HFF-Myc (cell line): ENCODE data around the gene WDR70.
"Not testable (repeated sequence)": the region's sequence is repeated elsewhere in the genome, so short reads cannot be mapped to it uniquely, and the experiment has no call there.

Source experiments
- DNase-seq: peaks from one replicate; pipeline ENCODE4 v3.0.0-alpha.2; 2011; ENCODE audit warnings: low read depth; ENCODE audit errors: extremely low read depth
- H3K4me3 ChIP-seq: replicated peaks from 2 replicates; pipeline ENCODE4 v1.5.1; 2011; ENCODE audit warnings: low read depth, mild to moderate bottlenecking, control low read depth, low read length
- TF ChIP-seq, protein P1 (sequence below): IDR thresholded peaks from 2 replicates; pipeline ENCODE4 v1.5.1; 2012; ENCODE audit warnings: mild to moderate bottlenecking, low read depth, low read length, control low read depth; ENCODE audit errors: missing control alignments

Gene WDR70

DNA sequence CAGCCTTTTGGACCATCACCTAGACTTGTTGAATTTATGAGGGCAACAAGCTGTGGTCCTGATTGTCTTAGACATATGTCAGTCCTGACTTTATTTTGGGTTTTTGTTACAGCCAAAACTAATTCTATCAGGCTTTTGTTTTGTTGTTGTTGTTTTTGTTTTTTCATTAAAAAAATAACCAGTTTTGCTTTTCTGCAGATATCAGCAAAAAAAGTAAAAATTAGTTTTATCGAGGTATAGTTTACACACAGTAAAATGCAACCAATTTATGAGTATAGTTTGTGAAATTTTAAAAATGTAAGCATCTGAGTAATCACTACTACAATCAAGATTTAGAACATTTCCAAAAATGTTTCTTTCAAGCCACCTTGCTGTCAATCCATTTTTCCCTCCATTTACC is 48.9 kb downstream of the WDR70 start:
- TF ChIP-seq, protein P1, sequence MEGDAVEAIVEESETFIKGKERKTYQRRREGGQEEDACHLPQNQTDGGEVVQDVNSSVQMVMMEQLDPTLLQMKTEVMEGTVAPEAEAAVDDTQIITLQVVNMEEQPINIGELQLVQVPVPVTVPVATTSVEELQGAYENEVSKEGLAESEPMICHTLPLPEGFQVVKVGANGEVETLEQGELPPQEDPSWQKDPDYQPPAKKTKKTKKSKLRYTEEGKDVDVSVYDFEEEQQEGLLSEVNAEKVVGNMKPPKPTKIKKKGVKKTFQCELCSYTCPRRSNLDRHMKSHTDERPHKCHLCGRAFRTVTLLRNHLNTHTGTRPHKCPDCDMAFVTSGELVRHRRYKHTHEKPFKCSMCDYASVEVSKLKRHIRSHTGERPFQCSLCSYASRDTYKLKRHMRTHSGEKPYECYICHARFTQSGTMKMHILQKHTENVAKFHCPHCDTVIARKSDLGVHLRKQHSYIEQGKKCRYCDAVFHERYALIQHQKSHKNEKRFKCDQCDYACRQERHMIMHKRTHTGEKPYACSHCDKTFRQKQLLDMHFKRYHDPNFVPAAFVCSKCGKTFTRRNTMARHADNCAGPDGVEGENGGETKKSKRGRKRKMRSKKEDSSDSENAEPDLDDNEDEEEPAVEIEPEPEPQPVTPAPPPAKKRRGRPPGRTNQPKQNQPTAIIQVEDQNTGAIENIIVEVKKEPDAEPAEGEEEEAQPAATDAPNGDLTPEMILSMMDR, result no peak
- DNase-seq, result no peak
- H3K4me3 ChIP-seq, result no peak overlapping the region

DNA sequence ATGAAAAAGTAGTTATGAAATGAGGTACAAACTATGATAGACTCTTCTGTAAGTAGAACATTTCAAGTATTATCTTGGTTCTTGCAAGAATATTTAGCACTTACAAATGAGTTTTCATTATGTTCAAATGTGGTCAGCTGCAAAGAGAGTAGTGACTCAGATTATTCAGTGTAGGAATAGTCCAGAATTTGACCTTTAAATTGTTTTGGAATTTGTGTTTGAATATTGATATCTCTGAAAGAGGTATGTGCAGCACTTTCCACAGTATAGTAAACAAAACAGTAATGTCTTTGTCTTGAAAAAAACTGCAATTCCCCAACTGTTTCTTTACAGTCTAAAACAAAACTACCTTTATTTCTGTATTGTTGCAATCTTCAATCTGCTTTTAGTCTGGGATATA is 56.1 kb downstream of the WDR70 start:
- TF ChIP-seq, protein P1, result no peak
- H3K4me3 ChIP-seq, result no peak overlapping the region
- no peak for DNase-seq

DNA sequence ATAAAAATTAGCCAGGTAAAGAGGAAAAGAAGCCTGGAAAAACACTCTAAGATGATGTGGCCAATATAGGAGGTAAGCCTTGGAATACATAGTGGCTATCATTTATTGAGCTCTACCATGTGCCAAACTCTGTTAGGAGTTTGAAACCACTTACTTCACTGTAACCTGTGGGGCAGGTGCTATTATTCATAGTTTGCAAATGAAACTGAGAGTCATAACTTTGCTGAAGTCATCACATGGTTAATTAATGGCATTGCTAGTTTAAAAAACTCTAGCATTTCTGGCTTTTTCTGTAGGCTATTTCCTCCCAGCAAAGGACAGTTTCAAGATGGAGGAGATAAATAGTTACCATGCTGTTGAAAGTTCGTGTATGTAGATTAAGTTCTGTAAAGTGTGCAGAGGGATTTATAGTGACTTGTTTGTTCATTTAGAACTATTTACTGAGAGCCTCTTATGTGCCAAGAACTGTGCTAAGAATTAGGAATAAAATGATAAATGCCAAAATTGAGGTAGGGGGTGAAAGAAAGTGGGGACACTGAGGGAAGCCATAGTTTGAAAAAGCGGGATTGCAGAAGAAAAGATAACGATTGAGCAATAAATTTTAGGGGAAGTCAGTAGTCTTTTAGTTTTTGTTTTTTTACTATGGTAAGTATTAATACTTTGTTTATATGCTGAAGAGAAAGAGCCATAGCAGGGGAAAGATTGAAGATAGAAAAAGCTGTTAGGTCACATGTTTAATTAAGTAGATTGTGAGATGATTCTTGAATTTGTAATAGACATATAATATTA is 57.2 kb downstream of the WDR70 start:
- TF ChIP-seq, protein P1, result no peak
- H3K4me3 ChIP-seq, result no peak overlapping the region
- no peak for DNase-seq

DNA sequence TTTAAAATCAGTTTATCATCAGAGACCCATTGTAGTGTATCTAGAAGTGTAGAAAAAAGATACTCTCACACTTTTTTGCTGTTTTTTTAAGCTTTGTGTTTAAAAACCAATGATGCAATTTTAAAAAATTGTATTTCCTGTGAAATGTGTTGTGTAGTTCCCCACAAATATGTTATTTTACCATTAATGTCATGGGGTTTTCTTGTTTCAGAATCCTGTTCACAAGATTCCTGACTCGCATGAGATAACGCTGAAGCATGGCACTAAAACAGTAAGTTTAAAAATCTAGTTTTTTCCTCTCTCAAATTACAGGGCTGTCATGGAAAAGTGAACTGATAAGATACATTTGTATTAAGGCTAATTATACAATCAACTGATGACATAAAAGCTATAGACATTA is 58.6 kb downstream of the WDR70 start:
- no peak for DNase-seq
- H3K4me3 ChIP-seq, result no peak overlapping the region
- TF ChIP-seq, protein P1, result no peak

DNA sequence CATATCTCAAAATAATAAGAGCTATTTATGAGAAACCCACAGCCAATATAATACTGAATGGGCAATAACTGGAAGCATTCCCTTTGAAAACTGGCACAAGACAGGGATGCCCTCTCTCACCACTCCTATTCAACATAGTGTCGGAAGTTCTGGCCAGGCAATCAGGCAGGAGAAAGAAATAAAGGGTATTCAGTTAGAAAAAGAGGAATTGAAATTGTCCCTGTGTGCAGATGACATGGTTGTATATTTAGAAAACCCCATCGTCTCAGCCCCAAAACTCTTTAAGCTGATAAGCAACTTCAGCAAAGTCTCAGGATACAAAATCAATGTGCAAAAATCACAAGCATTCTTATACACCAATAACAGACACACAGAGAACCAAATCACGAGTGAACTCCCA is 66.7 kb downstream of the WDR70 start:
- DNase-seq, H3K4me3 ChIP-seq: not testable (repeated sequence)

DNA sequence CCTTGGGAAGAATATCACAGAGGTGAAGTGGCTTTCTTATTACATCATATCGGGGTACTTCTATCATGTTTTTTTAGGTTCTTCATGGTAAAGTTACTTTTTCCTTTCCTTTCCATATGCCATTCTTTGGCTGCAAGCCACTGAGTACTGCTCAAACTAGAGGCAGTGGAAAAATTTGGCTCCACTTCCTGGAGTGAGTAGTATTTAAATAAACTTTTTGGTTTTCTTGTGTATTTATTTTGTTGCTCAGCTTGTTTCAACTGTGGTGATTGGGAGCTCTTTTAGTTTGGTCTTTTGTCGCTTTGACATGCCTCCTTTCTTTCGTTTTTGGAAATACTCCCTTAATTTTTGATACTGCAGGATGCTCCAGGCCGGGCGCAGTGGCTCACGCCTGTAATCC is 69.8 kb downstream of the WDR70 start:
- no peak overlapping the region for H3K4me3 ChIP-seq
- DNase-seq, result no peak
- TF ChIP-seq, protein P1, result no peak

DNA sequence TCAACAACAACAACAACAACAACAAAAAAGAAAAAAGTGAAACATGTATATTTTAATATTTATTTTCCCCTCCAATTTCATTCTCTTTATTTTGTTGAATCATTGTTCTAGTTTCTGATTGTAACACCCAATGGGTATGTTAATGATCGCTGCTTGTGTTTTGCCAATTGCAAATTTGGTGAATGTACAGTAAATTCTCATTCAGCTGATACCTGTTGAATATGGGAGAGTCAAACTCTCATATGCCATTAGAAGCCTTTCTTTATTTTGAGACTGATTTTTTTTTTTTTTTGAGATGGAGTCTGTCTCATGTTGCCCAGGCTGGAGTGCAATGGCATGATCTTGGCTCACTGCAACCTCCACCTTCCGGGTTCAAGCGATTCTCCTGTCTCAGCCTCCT is 72.9 kb downstream of the WDR70 start:
- not testable (repeated sequence) for H3K4me3 ChIP-seq, DNase-seq

DNA sequence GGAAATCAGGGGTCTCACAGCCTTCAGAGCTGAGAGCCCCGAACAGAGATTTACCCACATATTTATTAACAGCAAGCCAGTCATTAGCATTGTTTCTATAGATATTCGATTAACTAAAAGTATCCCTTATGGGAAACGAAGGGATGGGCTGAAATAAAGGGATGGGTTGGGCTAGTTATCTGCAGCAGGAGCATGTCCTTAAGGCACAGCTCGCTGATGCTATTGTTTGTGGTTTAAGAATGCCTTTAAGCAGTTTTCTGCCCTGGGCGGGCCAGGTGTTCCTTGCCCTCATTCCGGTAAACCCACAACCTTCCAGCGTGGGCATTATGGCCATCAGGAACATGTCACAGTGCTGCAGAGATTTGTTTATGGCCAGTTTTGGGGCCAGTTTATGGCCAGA is 74.1 kb downstream of the WDR70 start:
- not testable (repeated sequence) for DNase-seq, H3K4me3 ChIP-seq

DNA sequence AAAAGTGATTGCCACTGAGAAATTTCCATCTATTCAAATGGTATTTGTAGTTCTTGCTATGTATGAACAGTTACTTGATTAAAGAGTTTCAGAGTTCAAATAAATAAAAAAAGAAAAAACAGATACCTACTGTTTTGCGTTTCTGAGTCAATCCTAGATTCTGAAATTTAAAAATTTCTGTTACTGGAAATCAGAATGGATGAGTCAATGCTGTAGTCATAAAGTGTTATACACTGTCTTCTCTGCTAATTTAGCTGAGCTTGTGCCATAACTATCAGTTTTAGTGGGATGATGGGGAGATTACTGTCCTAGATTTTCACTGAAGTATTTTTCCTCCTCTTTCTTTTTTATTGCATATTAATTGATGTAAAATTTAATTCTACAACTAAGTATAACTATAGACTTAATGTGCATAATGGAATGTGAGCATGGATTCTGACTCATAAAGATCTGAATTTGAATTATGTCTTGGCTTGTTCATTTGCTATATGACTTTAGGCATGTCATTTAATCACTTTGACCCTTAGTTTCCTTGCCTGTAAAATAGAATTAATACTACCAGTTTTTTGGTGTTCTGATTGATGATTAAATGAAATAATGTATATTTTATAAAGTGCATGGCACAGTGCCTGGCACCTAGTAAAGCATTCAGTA is 75.4 kb downstream of the WDR70 start:
- not testable (repeated sequence) for H3K4me3 ChIP-seq, DNase-seq

DNA sequence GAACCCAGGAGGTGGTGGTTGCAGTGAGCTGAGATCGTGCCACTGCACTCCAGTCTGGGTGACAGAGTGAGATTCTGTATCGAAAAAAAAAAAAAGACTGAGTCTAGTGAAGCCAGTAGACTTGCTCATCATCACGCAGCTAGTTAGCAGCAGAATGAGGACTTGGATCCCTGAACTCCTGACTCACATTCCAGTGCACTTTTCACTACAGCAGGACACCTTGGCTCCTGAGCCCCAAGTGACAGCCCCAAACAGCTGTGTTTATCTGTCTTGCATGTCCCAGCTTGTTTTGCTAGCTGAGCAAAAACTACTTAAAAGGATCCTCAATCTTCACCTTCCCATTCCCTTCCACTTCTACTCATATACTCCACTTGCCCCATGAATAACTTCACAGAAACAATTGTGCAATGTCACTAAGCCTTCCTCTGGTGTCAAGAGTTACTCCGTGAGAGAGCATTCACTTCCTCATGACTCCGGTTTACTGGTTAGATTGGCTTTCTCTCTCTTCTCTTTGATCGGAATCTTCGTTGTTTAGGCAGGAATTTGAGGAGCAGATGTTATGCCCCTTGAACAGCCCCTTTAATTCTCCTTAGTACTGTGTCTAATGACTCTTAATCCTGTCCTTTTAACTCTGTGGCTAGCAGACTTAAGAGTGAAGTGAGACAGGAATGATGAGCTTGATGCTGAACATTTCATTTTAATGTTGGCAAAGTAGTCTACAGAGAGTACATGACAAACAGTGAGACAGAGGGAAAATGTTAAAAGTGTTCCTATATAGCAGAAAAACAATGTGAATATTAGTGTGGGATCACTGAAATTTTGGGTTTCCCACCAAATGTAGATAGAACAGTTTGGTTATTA is 84.3 kb downstream of the WDR70 start:
- DNase-seq, H3K4me3 ChIP-seq: not testable (repeated sequence)

DNA sequence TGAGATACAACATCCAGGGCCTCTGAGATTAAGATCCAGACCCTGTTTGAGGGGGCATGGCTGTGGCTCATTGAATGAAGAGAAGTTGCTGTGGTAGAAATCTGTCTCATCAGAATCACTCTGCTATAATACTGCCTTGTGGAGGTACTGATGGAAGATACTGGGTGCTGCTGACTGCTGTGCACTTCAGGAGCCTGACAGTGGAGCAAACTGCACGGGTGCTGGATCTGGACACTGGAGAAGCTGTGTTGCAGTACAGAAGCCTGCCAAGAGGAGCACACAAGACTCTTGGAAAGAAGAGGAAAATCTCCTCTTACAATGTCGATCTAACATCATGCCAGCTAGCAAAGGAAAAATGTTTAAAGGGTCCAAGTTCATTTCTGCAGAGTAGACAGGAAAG is 85.5 kb downstream of the WDR70 start:
- not testable (repeated sequence) for H3K4me3 ChIP-seq, DNase-seq

DNA sequence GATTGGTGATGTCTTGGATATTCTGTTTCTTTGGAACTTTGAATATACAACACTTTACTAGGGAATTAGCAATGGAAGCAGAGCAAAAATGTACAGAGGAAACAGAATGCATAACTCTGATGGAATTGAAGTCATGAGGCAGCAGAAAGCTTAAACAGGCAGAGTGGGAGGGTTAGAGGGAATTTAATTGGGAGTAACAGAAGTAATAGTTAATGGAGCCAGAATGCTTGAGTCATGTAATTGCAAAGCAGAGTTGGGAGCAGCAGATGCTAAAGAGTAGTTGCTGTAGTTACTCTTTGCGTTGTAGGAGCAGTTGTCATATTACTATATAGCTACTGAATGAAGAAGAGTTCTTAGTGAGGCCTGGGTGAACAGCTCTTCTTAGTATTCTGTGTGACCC is 90.3 kb downstream of the WDR70 start:
- H3K4me3 ChIP-seq, result not testable (repeated sequence)
- DNase-seq, result peak; percentile 3
